ENCODE data around the gene OARD1. TPM values are rescaled to one million over a fixed set of nuclear protein-coding genes. Genes with fewer than 3 reads are reported as not detected.

Gene OARD1
- total RNA-seq, 1 experiment from 2014 or later, result 33.7 TPM

- TF ChIP-seq ZNF512 (CRISPR knock-in tag; IDR thresholded peaks at IDR 0.05; ENCODE audit: borderline replicate concordance), result no peak
- TF ChIP-seq, protein P1, sequence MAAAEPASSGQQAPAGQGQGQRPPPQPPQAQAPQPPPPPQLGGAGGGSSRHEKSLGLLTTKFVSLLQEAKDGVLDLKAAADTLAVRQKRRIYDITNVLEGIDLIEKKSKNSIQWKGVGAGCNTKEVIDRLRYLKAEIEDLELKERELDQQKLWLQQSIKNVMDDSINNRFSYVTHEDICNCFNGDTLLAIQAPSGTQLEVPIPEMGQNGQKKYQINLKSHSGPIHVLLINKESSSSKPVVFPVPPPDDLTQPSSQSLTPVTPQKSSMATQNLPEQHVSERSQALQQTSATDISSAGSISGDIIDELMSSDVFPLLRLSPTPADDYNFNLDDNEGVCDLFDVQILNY (CRISPR knock-in tag; IDR thresholded peaks at IDR 0.05), result no peak
- no peak for TF ChIP-seq FOXJ3 (CRISPR knock-in tag; IDR thresholded peaks at IDR 0.05; ENCODE audit: borderline replicate concordance)
These were observed 5.4 kb upstream of the OARD1 start (continued) for GRCh38 chr6:41077536-41077935.

DNA sequence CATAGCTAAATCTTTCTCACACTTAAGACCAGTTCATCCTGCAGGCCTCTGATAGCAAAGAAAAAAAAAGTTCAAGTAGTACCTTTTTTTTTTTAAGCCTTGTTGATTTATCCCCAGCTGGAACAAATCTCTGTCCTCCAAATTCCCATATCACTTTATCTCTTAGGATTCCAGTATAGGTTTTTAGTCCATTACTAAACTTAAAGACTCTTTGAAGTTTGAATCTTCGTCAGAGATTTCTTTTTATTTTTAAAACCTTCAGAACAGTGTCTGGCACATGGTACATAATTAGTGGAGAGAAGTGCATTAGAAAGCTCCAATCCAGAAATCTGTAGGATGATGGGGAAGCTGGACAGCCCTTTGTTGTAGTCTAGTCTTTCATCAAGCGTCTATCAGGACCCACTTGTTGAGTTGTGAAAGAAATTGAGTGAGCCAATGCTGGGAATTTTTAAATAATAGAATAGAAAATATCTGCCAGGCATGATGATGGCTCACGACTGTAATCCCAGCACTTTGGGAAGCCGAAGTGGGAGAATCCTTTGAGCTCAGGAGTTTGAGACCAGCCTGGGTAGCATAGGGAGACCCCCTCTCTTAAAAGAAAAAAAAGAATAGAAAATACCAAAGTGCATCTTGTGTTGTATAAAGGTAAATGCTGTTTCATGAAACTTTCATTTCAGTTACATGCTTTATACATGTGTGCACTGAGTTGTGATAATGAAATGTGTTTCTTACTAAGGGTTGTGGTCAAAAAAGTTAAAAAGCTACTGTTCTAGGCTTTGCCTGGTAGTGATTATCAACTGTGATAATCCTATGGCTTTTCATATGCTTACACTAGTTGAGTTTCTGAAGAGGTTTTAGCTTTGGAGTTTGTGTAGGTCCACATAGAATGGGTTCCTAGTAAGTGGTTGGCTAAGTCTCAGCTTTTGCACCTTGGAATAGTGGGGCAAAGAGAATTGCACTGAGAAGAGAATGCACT lies 3.8 kb upstream of the OARD1 start:
- Mint-ChIP-seq H3K27ac (peak overlapping the region; percentile 52), H3K27me3 (ENCODE audit: low read depth) (no peaks in the 10 kb centered on the region), H3K4me3 (peak overlapping the region; percentile 85), H3K9me3 (no peaks in the 10 kb centered on the region), H3K4me1 (peaks cover 33% of the 10 kb centered on the region), H3K36me3 (peaks cover 29% of the 10 kb centered on the region)
- no peak for ATAC-seq
- POLR2A ChIA-PET, result no interaction called here
- CTCF ChIA-PET, result interaction anchor here (1.1 to 1.6 kb wide), 6 partner anchors 25 to 116 kb away, joined by 3 to 4 read pairs (median 3); partner anchors contain the start of gene UNC5CL
- no peak for DNase-seq (ENCODE audit: low spot score)
- no peak for TF ChIP-seq ATF6 (CRISPR knock-in tag; IDR thresholded peaks at IDR 0.05)

GRCh38 chr6:41074692-41075436 lies 2.7 kb upstream of the OARD1 start:
- no peak for TF ChIP-seq ETV6 (CRISPR knock-in tag; IDR thresholded peaks at IDR 0.05)
- no peak for TF ChIP-seq IRF1 (CRISPR knock-in tag; IDR thresholded peaks at IDR 0.05)
- no peak for TF ChIP-seq TEAD1 (CRISPR knock-in tag; IDR thresholded peaks at IDR 0.05)
- TF ChIP-seq, protein P2, sequence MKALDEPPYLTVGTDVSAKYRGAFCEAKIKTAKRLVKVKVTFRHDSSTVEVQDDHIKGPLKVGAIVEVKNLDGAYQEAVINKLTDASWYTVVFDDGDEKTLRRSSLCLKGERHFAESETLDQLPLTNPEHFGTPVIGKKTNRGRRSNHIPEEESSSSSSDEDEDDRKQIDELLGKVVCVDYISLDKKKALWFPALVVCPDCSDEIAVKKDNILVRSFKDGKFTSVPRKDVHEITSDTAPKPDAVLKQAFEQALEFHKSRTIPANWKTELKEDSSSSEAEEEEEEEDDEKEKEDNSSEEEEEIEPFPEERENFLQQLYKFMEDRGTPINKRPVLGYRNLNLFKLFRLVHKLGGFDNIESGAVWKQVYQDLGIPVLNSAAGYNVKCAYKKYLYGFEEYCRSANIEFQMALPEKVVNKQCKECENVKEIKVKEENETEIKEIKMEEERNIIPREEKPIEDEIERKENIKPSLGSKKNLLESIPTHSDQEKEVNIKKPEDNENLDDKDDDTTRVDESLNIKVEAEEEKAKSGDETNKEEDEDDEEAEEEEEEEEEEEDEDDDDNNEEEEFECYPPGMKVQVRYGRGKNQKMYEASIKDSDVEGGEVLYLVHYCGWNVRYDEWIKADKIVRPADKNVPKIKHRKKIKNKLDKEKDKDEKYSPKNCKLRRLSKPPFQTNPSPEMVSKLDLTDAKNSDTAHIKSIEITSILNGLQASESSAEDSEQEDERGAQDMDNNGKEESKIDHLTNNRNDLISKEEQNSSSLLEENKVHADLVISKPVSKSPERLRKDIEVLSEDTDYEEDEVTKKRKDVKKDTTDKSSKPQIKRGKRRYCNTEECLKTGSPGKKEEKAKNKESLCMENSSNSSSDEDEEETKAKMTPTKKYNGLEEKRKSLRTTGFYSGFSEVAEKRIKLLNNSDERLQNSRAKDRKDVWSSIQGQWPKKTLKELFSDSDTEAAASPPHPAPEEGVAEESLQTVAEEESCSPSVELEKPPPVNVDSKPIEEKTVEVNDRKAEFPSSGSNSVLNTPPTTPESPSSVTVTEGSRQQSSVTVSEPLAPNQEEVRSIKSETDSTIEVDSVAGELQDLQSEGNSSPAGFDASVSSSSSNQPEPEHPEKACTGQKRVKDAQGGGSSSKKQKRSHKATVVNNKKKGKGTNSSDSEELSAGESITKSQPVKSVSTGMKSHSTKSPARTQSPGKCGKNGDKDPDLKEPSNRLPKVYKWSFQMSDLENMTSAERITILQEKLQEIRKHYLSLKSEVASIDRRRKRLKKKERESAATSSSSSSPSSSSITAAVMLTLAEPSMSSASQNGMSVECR (CRISPR knock-in tag; IDR thresholded peaks at IDR 0.05; ENCODE audit: borderline replicate concordance), result no peak
- TF ChIP-seq TEAD4 (CRISPR knock-in tag; IDR thresholded peaks at IDR 0.05), result no peak
- no peak for TF ChIP-seq ZNF138 (CRISPR knock-in tag; conservative IDR thresholded peaks at IDR 0.05)
- TF ChIP-seq ERG (CRISPR knock-in tag; IDR thresholded peaks at IDR 0.05), result no peak
- TF ChIP-seq ZNF232 (CRISPR knock-in tag; IDR thresholded peaks at IDR 0.05), result no peak
- no peak for TF ChIP-seq NR3C1 (CRISPR knock-in tag; conservative IDR thresholded peaks at IDR 0.05; ENCODE audit: low read depth)
- ChIA-PET POLR2A (no interaction called here), CTCF (interaction anchor here (1.4 to 1.6 kb wide), 3 partner anchors 26 to 117 kb away, joined by 3 to 4 read pairs (median 4); no protein-coding TSS in a partner anchor)
- DNase-seq (ENCODE audit: low spot score) (no peak), ATAC-seq (no peak)
- Mint-ChIP-seq H3K27me3 (ENCODE audit: low read depth) (no peaks in the 10 kb centered on the region), H3K27ac (peak overlapping the region; percentile 92), H3K36me3 (peaks cover 19% of the 10 kb centered on the region), H3K4me1 (peaks cover 37% of the 10 kb centered on the region), H3K4me3 (peak overlapping the region; percentile 85), H3K9me3 (no peaks in the 10 kb centered on the region)

Measured in WTC11 (cell line).